ENCODE data around the gene EFHC2.
"Not testable (repeated sequence)": the region's sequence is repeated elsewhere in the genome, so short reads cannot be mapped to it uniquely, and the experiment has no call there.

Gene EFHC2

GRCh38 chrX:44203791-44204190 lies 139.7 kb downstream of the EFHC2 start:
- Histone ChIP-seq H3K27ac (ENCODE audit: low read depth, low read length) (no peak overlapping the region), H3K9me2 (replicated peaks; ENCODE audit: control insufficient read depth, low read length) (no peaks in the 10 kb centered on the region), H3K79me2 (ENCODE audit: control insufficient read depth, low read length) (no peaks in the 10 kb centered on the region), H3K4me1 (ENCODE audit: control insufficient read depth, low read length) (no peaks in the 10 kb centered on the region), H3K4me3 (ENCODE audit: low read length) (no peak overlapping the region), H3K4me2 (ENCODE audit: low read length) (no peak overlapping the region), H3K27me3 (ENCODE audit: control insufficient read depth, low read length) (no peaks in the 10 kb centered on the region), H3K36me3 (ENCODE audit: control insufficient read depth, low read length) (no peaks in the 10 kb centered on the region), H3F3A (ENCODE audit: control insufficient read depth, insufficient read depth) (no peaks in the 10 kb centered on the region), H4K20me1 (ENCODE audit: control insufficient read depth, insufficient read depth, low read depth, low read length) (no peaks in the 10 kb centered on the region), H3K9me3 (ENCODE audit: control insufficient read depth, insufficient read depth, low read length) (no peaks in the 10 kb centered on the region)
- TF ChIP-seq CTCF (IDR thresholded peaks at IDR 0.05; ENCODE audit: low read depth, low read length, poor library complexity, severe bottlenecking): no peak
- TF ChIP-seq EZH2phosphoT487 (IDR thresholded peaks at IDR 0.05; ENCODE audit: borderline replicate concordance, low read length): no peak

- Histone ChIP-seq H3K36me3 (ENCODE audit: control insufficient read depth, low read length) (no peaks in the 10 kb centered on the region), H3K27me3 (ENCODE audit: control insufficient read depth, low read length) (no peaks in the 10 kb centered on the region), H3K9me2 (replicated peaks; ENCODE audit: control insufficient read depth, low read length) (no peaks in the 10 kb centered on the region), H3F3A (ENCODE audit: control insufficient read depth, insufficient read depth) (no peaks in the 10 kb centered on the region), H3K27ac (ENCODE audit: low read depth, low read length) (no peak overlapping the region), H4K20me1 (ENCODE audit: control insufficient read depth, insufficient read depth, low read depth, low read length) (no peaks in the 10 kb centered on the region), H3K4me1 (ENCODE audit: control insufficient read depth, low read length) (no peaks in the 10 kb centered on the region), H3K79me2 (ENCODE audit: control insufficient read depth, low read length) (no peaks in the 10 kb centered on the region), H3K4me2 (ENCODE audit: low read length) (no peak overlapping the region), H3K9me3 (ENCODE audit: control insufficient read depth, insufficient read depth, low read length) (no peaks in the 10 kb centered on the region), H3K4me3 (ENCODE audit: low read length) (no peak overlapping the region)
- TF ChIP-seq CTCF (IDR thresholded peaks at IDR 0.05; ENCODE audit: low read depth, low read length, poor library complexity, severe bottlenecking) (no peak), EZH2phosphoT487 (IDR thresholded peaks at IDR 0.05; ENCODE audit: borderline replicate concordance, low read length) (no peak)
These were observed 140.9 kb downstream of the EFHC2 start for GRCh38 chrX:44202596-44202995.

GRCh38 chrX:44189116-44189515 lies 154.4 kb downstream of the EFHC2 start:
- Histone ChIP-seq H3K79me2 (ENCODE audit: control insufficient read depth, low read length) (no peaks in the 10 kb centered on the region), H3K4me2 (ENCODE audit: low read length) (no peak overlapping the region), H3K27me3 (ENCODE audit: control insufficient read depth, low read length) (no peaks in the 10 kb centered on the region), H3K4me1 (ENCODE audit: control insufficient read depth, low read length) (no peaks in the 10 kb centered on the region), H3K27ac (ENCODE audit: low read depth, low read length) (no peak overlapping the region), H3K9me3 (ENCODE audit: control insufficient read depth, insufficient read depth, low read length) (no peaks in the 10 kb centered on the region), H3F3A (ENCODE audit: control insufficient read depth, insufficient read depth) (no peaks in the 10 kb centered on the region), H3K9me2 (replicated peaks; ENCODE audit: control insufficient read depth, low read length) (no peaks in the 10 kb centered on the region), H4K20me1 (ENCODE audit: control insufficient read depth, insufficient read depth, low read depth, low read length) (no peaks in the 10 kb centered on the region), H3K4me3 (ENCODE audit: low read length) (no peak overlapping the region), H3K36me3 (ENCODE audit: control insufficient read depth, low read length) (no peaks in the 10 kb centered on the region)
- TF ChIP-seq EZH2phosphoT487 (IDR thresholded peaks at IDR 0.05; ENCODE audit: borderline replicate concordance, low read length) (no peak), CTCF (IDR thresholded peaks at IDR 0.05; ENCODE audit: low read depth, low read length, poor library complexity, severe bottlenecking) (no peak)

- H3K9me3 ChIP-seq (ENCODE audit: control insufficient read depth, insufficient read depth, low read length); H4K20me1 ChIP-seq (ENCODE audit: control insufficient read depth, insufficient read depth, low read depth, low read length); H3K4me2 ChIP-seq (ENCODE audit: low read length); H3K27ac ChIP-seq (ENCODE audit: low read depth, low read length); H3K9me2 ChIP-seq (replicated peaks; ENCODE audit: control insufficient read depth, low read length); H3K4me1 ChIP-seq (ENCODE audit: control insufficient read depth, low read length); H3K36me3 ChIP-seq (ENCODE audit: control insufficient read depth, low read length); H3K79me2 ChIP-seq (ENCODE audit: control insufficient read depth, low read length); H3K27me3 ChIP-seq (ENCODE audit: control insufficient read depth, low read length); H3K4me3 ChIP-seq (ENCODE audit: low read length); H3F3A ChIP-seq (ENCODE audit: control insufficient read depth, insufficient read depth): not testable (repeated sequence)
These were observed 155.6 kb downstream of the EFHC2 start for GRCh38 chrX:44187915-44188314.
